ENCODE results near the gene CABLES2.

Gene CABLES2

GRCh38 chr20:62346398-62347150 lies 60.5 kb downstream of the CABLES2 start:
- no peak for DNase-seq (ENCODE audit: low read depth)

- no peak for DNase-seq (ENCODE audit: low read depth)
Measured at GRCh38 chr20:62345681-62346370, 61.3 kb downstream of the CABLES2 start.

- no peak for DNase-seq (ENCODE audit: low read depth)
Measured at GRCh38 chr20:62344782-62345181, 62.3 kb downstream of the CABLES2 start.

- DNase-seq (ENCODE audit: low read depth) = no peak
Measured at GRCh38 chr20:62344092-62344491, 63.0 kb downstream of the CABLES2 start.

- DNase-seq (ENCODE audit: low read depth) = no peak
Measured at GRCh38 chr20:62342910-62343309, 64.2 kb downstream of the CABLES2 start.

GRCh38 chr20:62339647-62340062 lies 67.4 kb downstream of the CABLES2 start:
- no peak for DNase-seq (ENCODE audit: low read depth)

All from T-helper 22 cell (primary cell).